Measurements from ENCODE around the gene FAM53A.
A peak's percentile ranks its signal among the peaks of the same experiment; 100 is the strongest.

Gene FAM53A

DNA sequence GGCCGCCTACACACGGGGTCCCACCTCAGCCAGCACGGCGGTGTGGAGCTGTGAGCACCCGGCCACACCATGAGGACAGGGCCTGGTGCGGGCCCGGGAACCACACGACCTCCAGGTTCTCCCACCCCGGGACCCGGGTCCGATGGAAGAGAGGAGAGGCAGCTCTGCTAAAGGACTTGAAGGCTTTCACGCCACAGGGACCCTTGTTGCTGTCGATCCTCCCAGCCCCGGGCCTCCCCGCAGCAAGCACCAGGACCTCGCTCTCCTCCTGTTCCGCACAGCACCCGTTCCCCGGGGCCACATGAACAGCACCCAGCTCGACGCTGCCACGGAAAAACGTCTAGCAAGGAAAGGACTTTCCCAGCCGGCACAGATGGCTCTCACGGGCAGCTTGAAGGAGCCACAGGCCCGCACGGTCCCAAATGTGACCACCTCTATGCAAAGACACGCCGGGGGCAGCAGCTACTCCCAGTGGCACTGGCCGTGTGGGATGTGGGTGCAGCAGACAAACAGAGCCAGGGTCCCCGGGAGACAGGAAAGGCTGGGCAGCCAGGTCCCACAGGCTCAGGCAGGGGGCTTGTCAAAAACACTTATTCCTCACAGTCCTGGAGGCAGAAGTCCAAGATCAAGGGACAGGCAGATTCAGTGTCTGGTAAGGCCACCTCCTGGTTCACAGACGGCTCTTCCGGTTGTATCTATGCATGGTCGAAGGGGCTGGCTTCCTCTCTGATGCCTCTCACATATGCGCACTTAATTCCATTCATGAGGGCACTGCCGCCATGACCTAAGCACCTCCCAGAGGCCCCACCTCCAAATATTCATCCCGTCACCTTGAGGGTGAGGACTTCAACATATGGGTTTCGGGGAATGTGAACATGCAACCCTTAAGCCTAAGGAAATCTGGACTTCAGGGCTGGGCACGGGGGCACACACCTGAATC, 24.7 kb downstream of the FAM53A start:
- H3K9me3 Mint-ChIP-seq: no peaks in the 10 kb centered on the region
- H3K27me3 Mint-ChIP-seq: no peaks in the 10 kb centered on the region
- no peaks in the 10 kb centered on the region for H3K4me1 Mint-ChIP-seq
- H3K4me3 Mint-ChIP-seq: no peak overlapping the region
- H3K27ac Mint-ChIP-seq: no peak overlapping the region
- no peaks in the 10 kb centered on the region for H3K36me3 Mint-ChIP-seq

DNA sequence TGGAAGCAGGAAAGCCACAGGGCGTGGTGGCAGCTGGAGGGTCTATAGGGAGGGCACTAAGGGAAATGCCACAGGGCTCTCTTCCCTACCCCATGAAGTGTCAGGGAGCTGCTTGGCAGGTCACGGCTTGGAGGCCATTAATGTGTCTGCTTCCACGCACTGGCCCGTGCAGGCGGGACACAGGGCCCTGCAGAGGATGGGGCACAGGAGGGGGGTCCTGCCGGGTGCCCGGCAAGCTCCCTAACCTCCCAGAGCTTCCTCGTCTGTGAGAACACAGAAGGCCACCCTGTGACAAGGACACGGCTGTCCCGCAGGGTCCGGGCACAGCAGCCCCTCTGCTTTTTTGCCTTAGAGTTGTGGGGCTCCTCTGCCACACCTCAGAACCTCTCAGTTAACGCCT, 25.5 kb downstream of the FAM53A start:
- no peaks in the 10 kb centered on the region for H3K27me3 Mint-ChIP-seq
- no peak overlapping the region for H3K27ac Mint-ChIP-seq
- no peaks in the 10 kb centered on the region for H3K9me3 Mint-ChIP-seq
- no peaks in the 10 kb centered on the region for H3K4me1 Mint-ChIP-seq
- H3K4me3 Mint-ChIP-seq: no peak overlapping the region
- H3K36me3 Mint-ChIP-seq: no peaks in the 10 kb centered on the region

- H3K27me3 Mint-ChIP-seq: no peaks in the 10 kb centered on the region
- H3K27ac Mint-ChIP-seq: no peak overlapping the region
- no peak overlapping the region for H3K4me3 Mint-ChIP-seq
- H3K4me1 Mint-ChIP-seq: no peaks in the 10 kb centered on the region
- H3K36me3 Mint-ChIP-seq: no peaks in the 10 kb centered on the region
- no peaks in the 10 kb centered on the region for H3K9me3 Mint-ChIP-seq
These were observed 26.0 kb downstream of the FAM53A start for GRCh38 chr4:1658146-1658545.

DNA sequence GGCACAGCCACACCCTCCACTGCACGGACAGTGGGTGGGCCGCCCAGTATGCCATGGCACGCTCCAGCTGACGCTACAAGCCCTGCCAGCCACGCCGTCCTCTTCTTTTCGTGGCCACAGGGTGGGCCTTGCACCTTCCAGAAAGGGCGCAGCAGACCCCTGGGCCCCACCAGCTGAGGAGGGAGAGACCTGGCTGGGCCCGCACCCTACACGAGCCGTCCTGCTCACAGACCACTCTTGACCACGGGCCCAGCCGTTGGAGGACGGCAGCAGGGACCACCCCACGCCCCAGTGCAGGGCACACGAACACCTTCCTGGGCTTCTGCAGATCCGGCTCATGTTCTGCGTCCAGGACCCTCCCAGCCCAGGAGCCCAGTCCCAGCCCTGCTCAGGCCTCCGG, 27.1 kb downstream of the FAM53A start:
- Mint-ChIP-seq H3K9me3 (no peaks in the 10 kb centered on the region), H3K4me1 (no peaks in the 10 kb centered on the region), H3K27ac (no peak overlapping the region), H3K4me3 (no peak overlapping the region), H3K27me3 (no peaks in the 10 kb centered on the region), H3K36me3 (no peaks in the 10 kb centered on the region)

- no peak overlapping the region for H3K4me3 Mint-ChIP-seq
- H3K4me1 Mint-ChIP-seq: no peaks in the 10 kb centered on the region
- H3K9me3 Mint-ChIP-seq: no peaks in the 10 kb centered on the region
- H3K27me3 Mint-ChIP-seq: no peaks in the 10 kb centered on the region
- H3K36me3 Mint-ChIP-seq: no peaks in the 10 kb centered on the region
- H3K27ac Mint-ChIP-seq: no peak overlapping the region
These were observed 28.0 kb downstream of the FAM53A start for GRCh38 chr4:1656132-1656531.

DNA sequence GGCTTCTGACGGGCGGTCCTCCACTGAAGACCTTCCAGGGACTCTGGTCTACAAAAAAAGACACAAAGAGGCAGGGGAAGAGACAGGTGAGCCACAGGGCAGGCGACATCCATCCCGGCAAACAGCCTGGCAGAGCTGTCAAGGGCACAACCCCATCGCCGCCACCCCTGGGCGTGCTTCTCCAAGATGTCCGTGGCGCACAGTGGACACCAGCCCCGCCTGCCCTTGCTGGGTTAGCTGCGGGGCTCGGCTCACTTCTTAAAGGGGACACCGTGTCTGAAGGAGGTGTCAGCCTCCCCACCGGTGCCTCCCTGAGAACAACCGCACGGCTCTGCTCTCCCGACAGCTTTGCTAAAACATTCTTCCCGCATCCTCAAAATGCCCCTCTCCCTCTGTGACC, 28.4 kb downstream of the FAM53A start:
- no peak overlapping the region for H3K27ac Mint-ChIP-seq
- H3K4me1 Mint-ChIP-seq: no peaks in the 10 kb centered on the region
- H3K36me3 Mint-ChIP-seq: no peaks in the 10 kb centered on the region
- H3K27me3 Mint-ChIP-seq: no peaks in the 10 kb centered on the region
- H3K9me3 Mint-ChIP-seq: no peaks in the 10 kb centered on the region
- no peak overlapping the region for H3K4me3 Mint-ChIP-seq

DNA sequence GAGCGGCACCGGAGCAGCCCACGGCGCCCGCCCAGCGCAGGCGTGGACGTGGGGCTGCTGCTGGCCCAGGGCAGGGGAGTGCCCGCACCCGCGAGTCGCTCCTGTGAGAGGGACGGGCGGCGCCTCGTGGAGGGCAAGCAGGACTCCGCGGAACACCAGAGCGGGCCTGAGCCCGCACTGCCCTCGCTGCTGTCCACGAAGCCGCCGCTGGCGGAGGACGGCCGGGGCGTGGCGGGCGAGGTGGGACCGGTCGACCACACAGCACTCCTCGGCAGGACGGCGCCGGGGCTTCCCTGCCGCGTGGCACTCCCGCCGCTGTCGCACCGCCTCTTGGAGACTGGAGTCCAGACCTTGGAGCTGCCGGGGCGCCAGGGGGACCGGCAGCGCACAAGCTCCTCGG, 29.0 kb downstream of the FAM53A start:
- Mint-ChIP-seq H3K27me3 (no peaks in the 10 kb centered on the region), H3K4me3 (no peak overlapping the region), H3K27ac (no peak overlapping the region), H3K36me3 (no peaks in the 10 kb centered on the region), H3K4me1 (no peaks in the 10 kb centered on the region), H3K9me3 (no peaks in the 10 kb centered on the region)

- Mint-ChIP-seq H3K4me3 (no peak overlapping the region), H3K27me3 (no peaks in the 10 kb centered on the region), H3K27ac (no peak overlapping the region), H3K4me1 (no peaks in the 10 kb centered on the region), H3K9me3 (no peaks in the 10 kb centered on the region), H3K36me3 (no peaks in the 10 kb centered on the region)
These were observed 29.7 kb downstream of the FAM53A start for GRCh38 chr4:1654216-1654955.

- H3K4me1 Mint-ChIP-seq: no peaks in the 10 kb centered on the region
- H3K4me3 Mint-ChIP-seq: no peak overlapping the region
These were observed 30.3 kb downstream of the FAM53A start for GRCh38 chr4:1653776-1654175.

DNA sequence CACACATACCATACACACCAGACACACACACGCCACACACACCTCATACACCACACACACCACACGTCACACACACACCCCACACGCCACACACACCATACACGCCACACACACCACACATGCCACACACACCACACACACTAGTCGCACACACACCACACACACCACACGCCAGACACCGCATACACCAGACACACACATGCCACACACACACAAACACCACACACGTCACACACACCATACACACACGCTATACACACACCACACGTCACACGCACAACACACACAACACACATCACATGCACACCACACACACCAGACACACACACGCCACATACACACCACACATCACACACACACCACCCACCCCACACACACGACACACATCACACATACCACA, 32.0 kb downstream of the FAM53A start:
- peaks cover 5% of the 10 kb centered on the region for H3K4me1 Mint-ChIP-seq
- H3K9me3 Mint-ChIP-seq: no peaks in the 10 kb centered on the region
- H3K36me3 Mint-ChIP-seq: peaks cover 2% of the 10 kb centered on the region
- no peaks in the 10 kb centered on the region for H3K27me3 Mint-ChIP-seq
- no peak overlapping the region for H3K27ac Mint-ChIP-seq
- H3K4me3 Mint-ChIP-seq: no peak overlapping the region

More at GRCh38 chr4:1653776-1654175, 30.3 kb downstream of the FAM53A start:
- H3K27me3 Mint-ChIP-seq: no peaks in the 10 kb centered on the region
- no peaks in the 10 kb centered on the region for H3K36me3 Mint-ChIP-seq
- H3K27ac Mint-ChIP-seq: no peak overlapping the region
- no peaks in the 10 kb centered on the region for H3K9me3 Mint-ChIP-seq

DNA sequence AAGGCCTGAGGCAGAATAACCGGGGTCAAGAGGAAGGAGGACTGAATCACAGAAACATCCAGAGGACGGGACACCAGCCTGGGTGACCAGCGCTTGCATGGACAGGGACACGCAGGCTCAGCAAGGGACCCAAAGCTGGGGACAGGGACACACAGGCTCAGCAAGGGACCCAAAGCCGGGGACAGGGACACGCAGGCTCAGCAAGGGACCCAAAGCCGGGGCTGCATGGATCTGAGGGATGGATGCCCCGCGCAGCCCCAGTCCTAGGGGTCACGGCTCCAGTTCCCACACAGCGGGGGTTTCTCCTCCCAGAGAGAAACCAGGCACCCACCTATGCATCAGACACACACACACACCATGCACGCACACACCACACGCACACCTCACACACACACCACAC, 32.5 kb downstream of the FAM53A start:
- peaks cover 2% of the 10 kb centered on the region for H3K36me3 Mint-ChIP-seq
- H3K27me3 Mint-ChIP-seq: no peaks in the 10 kb centered on the region
- H3K27ac Mint-ChIP-seq: peak overlapping the region; percentile 23
- no peak overlapping the region for H3K4me3 Mint-ChIP-seq
- H3K4me1 Mint-ChIP-seq: peaks cover 5% of the 10 kb centered on the region
- no peaks in the 10 kb centered on the region for H3K9me3 Mint-ChIP-seq

GRCh38 chr4:1648962-1649361, 35.2 kb downstream of the FAM53A start:
- H3K36me3 Mint-ChIP-seq: peaks cover 2% of the 10 kb centered on the region
- no peak overlapping the region for H3K4me3 Mint-ChIP-seq
- no peaks in the 10 kb centered on the region for H3K27me3 Mint-ChIP-seq
- peaks cover 5% of the 10 kb centered on the region for H3K4me1 Mint-ChIP-seq
- no peak overlapping the region for H3K27ac Mint-ChIP-seq
- H3K9me3 Mint-ChIP-seq: no peaks in the 10 kb centered on the region

DNA sequence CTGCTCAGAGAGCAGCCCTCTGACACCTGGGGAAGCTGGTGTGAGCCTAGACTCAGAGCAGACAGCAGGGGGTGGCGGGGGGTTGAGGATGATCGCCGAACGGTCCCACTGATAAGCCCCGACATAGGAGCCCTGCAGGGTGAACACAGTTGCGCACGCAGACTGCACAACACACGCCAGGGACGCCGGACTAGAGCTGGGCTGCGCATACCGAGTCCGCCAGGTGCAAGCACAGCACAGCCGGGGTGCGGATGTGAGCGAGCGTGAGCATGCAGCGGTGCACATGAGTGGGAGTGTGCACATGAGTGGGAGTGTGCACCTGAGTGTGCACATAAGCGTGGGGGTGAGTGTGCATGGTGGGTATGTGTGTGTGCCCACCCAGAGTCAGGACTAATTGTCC, 36.7 kb downstream of the FAM53A start:
- Mint-ChIP-seq H3K4me3 (no peak overlapping the region), H3K36me3 (peaks cover 2% of the 10 kb centered on the region), H3K27ac (peak overlapping the region; percentile 35), H3K4me1 (peaks cover 5% of the 10 kb centered on the region), H3K27me3 (no peaks in the 10 kb centered on the region), H3K9me3 (no peaks in the 10 kb centered on the region)

GRCh38 chr4:1646690-1647089, 37.4 kb downstream of the FAM53A start:
- Mint-ChIP-seq H3K36me3 (peaks cover 2% of the 10 kb centered on the region), H3K27me3 (no peaks in the 10 kb centered on the region), H3K27ac (no peak overlapping the region), H3K9me3 (no peaks in the 10 kb centered on the region), H3K4me1 (peaks cover 5% of the 10 kb centered on the region), H3K4me3 (no peak overlapping the region)

- no peak overlapping the region for H3K4me3 Mint-ChIP-seq
- H3K27ac Mint-ChIP-seq: no peak overlapping the region
- H3K9me3 Mint-ChIP-seq: no peaks in the 10 kb centered on the region
- H3K36me3 Mint-ChIP-seq: peaks cover 2% of the 10 kb centered on the region
- peaks cover 5% of the 10 kb centered on the region for H3K4me1 Mint-ChIP-seq
- no peaks in the 10 kb centered on the region for H3K27me3 Mint-ChIP-seq
These were observed 39.0 kb downstream of the FAM53A start for GRCh38 chr4:1644891-1645657.
